ENCODE results near the gene PAFAH1B2. TPM values are rescaled to one million over a fixed set of nuclear protein-coding genes. Genes with fewer than 3 reads are reported as not detected.

The PAFAH1B2 gene
- total RNA-seq, 2 donors from 2014 or later, result 72.5 to 126 TPM

GRCh38 chr11:117143390-117143789 is 697 bp upstream of the PAFAH1B2 start:
- no peaks in the 10 kb centered on the region for H3K4me1 ChIP-seq (replicated peaks)
- peak overlapping the region; percentile 86 to 97 for H3K27ac ChIP-seq
- no peak for TF ChIP-seq CTCF (IDR thresholded peaks at IDR 0.05)
- no peak for TF ChIP-seq POLR2AphosphoS5 (IDR thresholded peaks at IDR 0.05)
- no peak for TF ChIP-seq POLR2A (IDR thresholded peaks at IDR 0.05)
- H3K9me3 ChIP-seq, result no peaks in the 10 kb centered on the region
- H3K4me3 ChIP-seq, result peak overlapping the region; percentile 94 to 95
- H3K27me3 ChIP-seq (replicated peaks; ENCODE audit: insufficient read depth), result no peaks in the 10 kb centered on the region
- 2% methylated on average over 5 of the region's 5 CpGs for WGBS
- H3K36me3 ChIP-seq, result no peaks in the 10 kb centered on the region
- peak; percentile 39 for DNase-seq (ENCODE audit: low spot score)
- intact Hi-C loops (cut with DNase I), result loop anchor here (5.0 kb wide), 2 partner anchors 34 to 89 kb away; partner anchors contain the start of genes PCSK7, RNF214 and SIDT2

- Histone ChIP-seq H3K27ac (peak overlapping the region; percentile 86 to 97), H3K27me3 (replicated peaks; ENCODE audit: insufficient read depth) (no peaks in the 10 kb centered on the region), H3K9me3 (no peaks in the 10 kb centered on the region), H3K4me1 (replicated peaks) (no peaks in the 10 kb centered on the region), H3K4me3 (peak overlapping the region; percentile 94 to 95), H3K36me3 (no peaks in the 10 kb centered on the region)
- DNase-seq (ENCODE audit: low spot score), result peak; percentile 44
- intact Hi-C loops (cut with DNase I), result loop anchor here (5.0 kb wide), 2 partner anchors 33 to 88 kb away; partner anchors contain the start of genes PCSK7, RNF214 and SIDT2
- TF ChIP-seq POLR2A (IDR thresholded peaks at IDR 0.05), result no peak
- no peak for TF ChIP-seq CTCF (IDR thresholded peaks at IDR 0.05)
- no peak for TF ChIP-seq POLR2AphosphoS5 (IDR thresholded peaks at IDR 0.05)
- WGBS, result under 1% methylated on average over 58 of the region's 62 CpGs
These were observed 648 bp downstream of the PAFAH1B2 start for GRCh38 chr11:117144477-117145392.

GRCh38 chr11:117145393-117145761 is 1.3 kb downstream of the PAFAH1B2 start:
- Histone ChIP-seq H3K4me1 (replicated peaks) (no peaks in the 10 kb centered on the region), H3K36me3 (no peaks in the 10 kb centered on the region), H3K4me3 (peak overlapping the region; percentile 94 to 95), H3K27me3 (replicated peaks; ENCODE audit: insufficient read depth) (no peaks in the 10 kb centered on the region), H3K9me3 (no peaks in the 10 kb centered on the region), H3K27ac (peak overlapping the region; percentile 86 to 97)
- TF ChIP-seq CTCF (IDR thresholded peaks at IDR 0.05), result peak in 1 of 4 experiments; percentile 21
- peak; percentile 32 for TF ChIP-seq POLR2AphosphoS5 (IDR thresholded peaks at IDR 0.05)
- no peak for TF ChIP-seq POLR2A (IDR thresholded peaks at IDR 0.05)
- WGBS, result 4% methylated on average over 5 of the region's 5 CpGs
- DNase-seq (ENCODE audit: low spot score), result peak; percentile 39
- intact Hi-C loops (cut with DNase I), result no loop called here

GRCh38 chr11:117146521-117146920 is 2.4 kb downstream of the PAFAH1B2 start:
- WGBS, result 76% methylated on average over 10 of the region's 10 CpGs
- no peak overlapping the region for H3K4me3 ChIP-seq
- no peak overlapping the region for H3K27ac ChIP-seq
- DNase-seq (ENCODE audit: low spot score), result no peak
- no peaks in the 10 kb centered on the region for H3K27me3 ChIP-seq (replicated peaks; ENCODE audit: insufficient read depth)
- TF ChIP-seq CTCF (IDR thresholded peaks at IDR 0.05), result no peak
- no peak for TF ChIP-seq POLR2AphosphoS5 (IDR thresholded peaks at IDR 0.05)
- no peak for TF ChIP-seq POLR2A (IDR thresholded peaks at IDR 0.05)
- H3K36me3 ChIP-seq, result no peaks in the 10 kb centered on the region
- intact Hi-C loops (cut with DNase I), result no loop called here
- no peaks in the 10 kb centered on the region for H3K9me3 ChIP-seq
- no peaks in the 10 kb centered on the region for H3K4me1 ChIP-seq (replicated peaks)
